ENCODE measurements around the gene BDKRB2.
A peak's percentile ranks its signal among the peaks of the same experiment; 100 is the strongest.

The BDKRB2 gene

GRCh38 chr14:96263347-96264199 lies 58.9 kb downstream of the BDKRB2 start:
- H3K4me3 ChIP-seq (ENCODE audit: low read depth, low read length): no peak overlapping the region
- no peak for TF ChIP-seq CTCF (IDR thresholded peaks at IDR 0.05; ENCODE audit: insufficient read depth, low read depth, low read length, missing control alignments)
- DNase-seq (ENCODE audit: low read depth): peak; percentile 7

- H3K4me3 ChIP-seq (ENCODE audit: low read depth, low read length): no peak overlapping the region
- TF ChIP-seq CTCF (IDR thresholded peaks at IDR 0.05; ENCODE audit: insufficient read depth, low read depth, low read length, missing control alignments): no peak
- DNase-seq (ENCODE audit: low read depth): no peak
Measured at GRCh38 chr14:96264200-96264553, 59.5 kb downstream of the BDKRB2 start.

GRCh38 chr14:96264853-96265252 lies 60.2 kb downstream of the BDKRB2 start:
- no peak overlapping the region for H3K4me3 ChIP-seq (ENCODE audit: low read depth, low read length)
- TF ChIP-seq CTCF (IDR thresholded peaks at IDR 0.05; ENCODE audit: insufficient read depth, low read depth, low read length, missing control alignments): no peak
- DNase-seq (ENCODE audit: low read depth): no peak

GRCh38 chr14:96265383-96266095 lies 60.9 kb downstream of the BDKRB2 start:
- no peak for TF ChIP-seq CTCF (IDR thresholded peaks at IDR 0.05; ENCODE audit: insufficient read depth, low read depth, low read length, missing control alignments)
- no peak for DNase-seq (ENCODE audit: low read depth)
- H3K4me3 ChIP-seq (ENCODE audit: low read depth, low read length): no peak overlapping the region

- DNase-seq (ENCODE audit: low read depth): no peak
- no peak overlapping the region for H3K4me3 ChIP-seq (ENCODE audit: low read depth, low read length)
- no peak for TF ChIP-seq CTCF (IDR thresholded peaks at IDR 0.05; ENCODE audit: insufficient read depth, low read depth, low read length, missing control alignments)
Measured at GRCh38 chr14:96267336-96267735, 62.7 kb downstream of the BDKRB2 start.

GRCh38 chr14:96267916-96268315 lies 63.3 kb downstream of the BDKRB2 start:
- no peak for DNase-seq (ENCODE audit: low read depth)
- H3K4me3 ChIP-seq (ENCODE audit: low read depth, low read length): no peak overlapping the region
- no peak for TF ChIP-seq CTCF (IDR thresholded peaks at IDR 0.05; ENCODE audit: insufficient read depth, low read depth, low read length, missing control alignments)
